Spleen (tissue), 11 donors: ENCODE data around the gene NAGPA. TPM values are rescaled to one million over a fixed set of nuclear protein-coding genes. Genes with fewer than 3 reads are reported as not detected.

ENCODE experiments used
- DNase-seq: peaks from one replicate; pipeline ENCODE4 v3.0.0-alpha.2; 2020
- H3K27ac ChIP-seq, 8 donors: fragments of 200-600 bp; sonication (generic) in 7 of 8; 1 replicate in 4 of 8; 2 replicates in 4 of 8; pipeline versions ENCODE4 v1.5.0 to v1.8.0; 2016 to 2021; ENCODE audit warnings: inconsistent platforms in 4 of 8, mild to moderate bottlenecking in 4 of 8, moderate library complexity in 1 of 8
- H3K27me3 ChIP-seq, 7 donors: fragments of 200-600 bp; sonication (generic) in 6 of 7; replicated peaks in 1 of 7; 1 replicate in 4 of 7; 2 replicates in 3 of 7; pipeline versions ENCODE4 v1.5.0 to v1.8.0; 2016 to 2021; ENCODE audit warnings: inconsistent platforms in 3 of 7, mild to moderate bottlenecking in 1 of 7
- H3K36me3 ChIP-seq, 6 donors: fragments of 200-600 bp; sonication (generic) in 5 of 6; 1 replicate in 4 of 6; 2 replicates in 2 of 6; pipeline versions ENCODE4 v1.5.0 to v1.8.0; 2016 to 2021; ENCODE audit warnings: inconsistent platforms in 2 of 6
- H3K4me1 ChIP-seq, 6 donors: fragments of 200-600 bp; sonication (generic) in 5 of 6; 1 replicate in 3 of 6; 2 replicates in 3 of 6; pipeline versions ENCODE4 v1.5.0 to v1.8.0; 2016 to 2021; ENCODE audit warnings: inconsistent platforms in 3 of 6
- H3K4me3 ChIP-seq, 8 donors: fragments of 200-600 bp; sonication (generic) in 7 of 8; 1 replicate in 4 of 8; 2 replicates in 4 of 8; pipeline versions ENCODE4 v1.5.0 to v1.8.0; 2016 to 2021; ENCODE audit warnings: inconsistent platforms in 4 of 8, mild to moderate bottlenecking in 4 of 8, moderate library complexity in 2 of 8
- H3K9me3 ChIP-seq, 8 donors: fragments of 200-600 bp; sonication (generic) in 7 of 8; 1 replicate in 4 of 8; 2 replicates in 4 of 8; pipeline versions ENCODE4 v1.5.0 to v1.8.0; 2016 to 2021; ENCODE audit warnings: inconsistent platforms in 4 of 8
- CTCF ChIP-seq, 11 experiments: fragments of 200-600 bp in 7 of 11; fragments of 450-650 bp in 4 of 11; sonication (generic) in 4 of 11; IDR thresholded peaks in 8 of 11; conservative IDR thresholded peaks in 3 of 11; 1 replicate in 7 of 11; 2 replicates in 4 of 11; pipeline versions ENCODE4 v1.4.0 to v1.8.0; 2016 to 2021; ENCODE audit warnings: antibody characterized with exemption in 11 of 11, inconsistent platforms in 4 of 11, mild to moderate bottlenecking in 1 of 11
- POLR2A ChIP-seq, 3 donors: fragments of 450-650 bp; IDR thresholded peaks; one replicate each; pipeline ENCODE4 v1.5.1; 2017; ENCODE audit warnings: antibody characterized with exemption in 3 of 3, mild to moderate bottlenecking in 1 of 3
- POLR2AphosphoS5 ChIP-seq, 3 donors: sonication (generic); formaldehyde crosslinking; IDR thresholded peaks; one replicate each; pipeline ENCODE4 v1.5.1; 2017; ENCODE audit warnings: antibody characterized with exemption in 3 of 3
- WGBS, 5 donors: extraction: QIAGEN DNeasy Blood & Tissue Kit in 3 of 5; methylation state at CpG; one replicate each; pipeline versions ENCODE4 v1.1.5 to v1.1.7; 2013 to 2018; 5-methylcytosine and 5-hydroxymethylcytosine counted together
- intact Hi-C: fragments of 100-400 bp; cut with DNase I; formaldehyde crosslinking; loops from one replicate; pipeline ENCODE4 v1.15.0; 2023; ENCODE audit warnings: low total_unique reads
- polyA plus RNA-seq, 3 donors: library from polyadenylated mRNA; stranded (reverse); fragments of 200-250 nt; gene quantifications; one replicate each; pipeline ENCODE4 v1.2.1, GENCODE V29; 2013
- total RNA-seq, 7 donors: library from RNA; depleted of rRNA in 3 of 7; stranded (reverse); fragments of >200 nt in 3 of 7; fragmentation: NEBNext Ultra II Directional in 4 of 7; extraction: Animal tissue kit (Norgen Biotek cat#: 25700) in 4 of 7; gene quantifications; one replicate each; pipeline versions ENCODE4 v1.1.0 to v1.2.1, GENCODE V29; 2016 to 2021
- donor health status: healthy with polysubstance abuse.
- donor health status: DM: no; HTN: no; CAD: no; lungs with moderate emphysema.
- donor health status: DM: no; HTN: no; CAD: no.
- donor health status: Bipolar disorder and iron deficiency.
- donor health status: healthy.
- donor health status: DM: no; HTN: no; CAD: no.
- donor health status: DM: yes; HTN: yes; CAD: no.

Gene NAGPA
- total and polyA plus RNA-seq, 10 donors: 11.8 to 41.8 (median 18.6) TPM

GRCh38 chr16:5015887-5016286, 17.8 kb downstream of the NAGPA start:
- no peak for TF ChIP-seq CTCF (IDR thresholded peaks at IDR 0.05 in 8 of 11, conservative IDR thresholded peaks at IDR 0.05 in 3 of 11)
- no peak overlapping the region for H3K27ac ChIP-seq
- WGBS, 5 donors: 44 to 93% (median 87%) methylated on average over 1 to 4 of the region's 4 CpGs

GRCh38 chr16:5015351-5015750, 18.4 kb downstream of the NAGPA start:
- no peak for TF ChIP-seq POLR2AphosphoS5 (IDR thresholded peaks at IDR 0.05)
- no peak for TF ChIP-seq CTCF (IDR thresholded peaks at IDR 0.05 in 8 of 11, conservative IDR thresholded peaks at IDR 0.05 in 3 of 11)
- no peak for TF ChIP-seq POLR2A (IDR thresholded peaks at IDR 0.05)
- H3K4me3 ChIP-seq: no peak overlapping the region
- no peaks in the 10 kb centered on the region for H3K4me1 ChIP-seq
- no peaks in the 10 kb centered on the region for H3K9me3 ChIP-seq
- intact Hi-C loops: no loop called here
- H3K27ac ChIP-seq: no peak overlapping the region
- H3K36me3 ChIP-seq: no peaks in the 10 kb centered on the region
- WGBS, 5 donors: 57 to 73% (median 64%) methylated on average over 4 of the region's 4 CpGs
- H3K27me3 ChIP-seq: peaks cover 0 to 11% (median 0%) of the 10 kb centered on the region in 7 donors
- DNase-seq: no peak

More at GRCh38 chr16:5015887-5016286, 17.8 kb downstream of the NAGPA start:
- peaks cover 0 to 7% (median 0%) of the 10 kb centered on the region in 7 donors for H3K27me3 ChIP-seq
- no peaks in the 10 kb centered on the region for H3K4me1 ChIP-seq
- H3K9me3 ChIP-seq: no peaks in the 10 kb centered on the region
- H3K36me3 ChIP-seq: no peaks in the 10 kb centered on the region
- intact Hi-C loops: no loop called here
- DNase-seq: no peak
- no peak overlapping the region for H3K4me3 ChIP-seq

- peaks cover 0 to 29% (median 0%) of the 10 kb centered on the region in 7 donors for H3K27me3 ChIP-seq
- DNase-seq: no peak
- no peaks in the 10 kb centered on the region for H3K9me3 ChIP-seq
- H3K4me1 ChIP-seq: no peaks in the 10 kb centered on the region
- WGBS, 5 donors: 69 to 82% (median 76%) methylated on average over 6 of the region's 6 CpGs
- intact Hi-C loops: no loop called here
- no peak for TF ChIP-seq CTCF (IDR thresholded peaks at IDR 0.05 in 8 of 11, conservative IDR thresholded peaks at IDR 0.05 in 3 of 11)
- TF ChIP-seq POLR2AphosphoS5 (IDR thresholded peaks at IDR 0.05): no peak
- TF ChIP-seq POLR2A (IDR thresholded peaks at IDR 0.05): no peak
- H3K36me3 ChIP-seq: no peaks in the 10 kb centered on the region
- H3K27ac ChIP-seq: no peak overlapping the region
- no peak overlapping the region for H3K4me3 ChIP-seq
Measured at GRCh38 chr16:5012887-5013286, 20.8 kb downstream of the NAGPA start.

- Histone ChIP-seq H3K4me3 (no peak overlapping the region), H3K27ac (no peak overlapping the region), H3K9me3 (no peaks in the 10 kb centered on the region), H3K36me3 (no peaks in the 10 kb centered on the region), H3K27me3 (peaks cover 0 to 30% (median 0%) of the 10 kb centered on the region in 7 donors), H3K4me1 (no peaks in the 10 kb centered on the region)
- DNase-seq: no peak
- intact Hi-C loops: no loop called here
- 41 to 68% (median 56%) methylated on average over 4 of the region's 4 CpGs for WGBS, 5 donors
- TF ChIP-seq CTCF (IDR thresholded peaks at IDR 0.05 in 8 of 11, conservative IDR thresholded peaks at IDR 0.05 in 3 of 11) (no peak), POLR2AphosphoS5 (IDR thresholded peaks at IDR 0.05) (no peak), POLR2A (IDR thresholded peaks at IDR 0.05) (no peak)
Measured at GRCh38 chr16:5011637-5012036, 22.1 kb downstream of the NAGPA start.
